KMS-11 (cell line): ENCODE data around the gene LSM12.

Experiments used
- H2AFZ ChIP-seq: fragments of 200-600 bp; sonication (generic); 2 replicates; pipeline ENCODE4 v1.6.1; 2016; ENCODE audit warnings: antibody characterized with exemption, mixed run types, low read depth
- H3K27ac ChIP-seq: fragments of 200-600 bp; sonication (generic); 2 replicates; pipeline ENCODE4 v1.6.1; 2016; ENCODE audit warnings: mild to moderate bottlenecking, mixed run types
- H3K27me3 ChIP-seq: fragments of 200-600 bp; sonication (generic); 2 replicates; pipeline ENCODE4 v1.6.1; 2017; ENCODE audit warnings: mild to moderate bottlenecking, low read depth, mixed run types, moderate library complexity; ENCODE audit not compliant: insufficient read depth
- H3K36me3 ChIP-seq: fragments of 200-600 bp; sonication (generic); 2 replicates; pipeline ENCODE4 v1.6.1; 2017; ENCODE audit warnings: mild to moderate bottlenecking, mixed run types; ENCODE audit not compliant: insufficient read depth
- H3K4me1 ChIP-seq: fragments of 200-600 bp; sonication (generic); 2 replicates; pipeline ENCODE4 v1.6.1; 2016; ENCODE audit warnings: mild to moderate bottlenecking, low read depth, mixed run types; ENCODE audit not compliant: poor library complexity, severe bottlenecking
- H3K4me2 ChIP-seq: fragments of 200-600 bp; sonication (generic); 2 replicates; pipeline ENCODE4 v1.7.0; 2016; ENCODE audit warnings: mild to moderate bottlenecking, mixed run types
- H3K4me3 ChIP-seq: fragments of 200-600 bp; sonication (generic); IDR thresholded peaks from 2 replicates; pipeline ENCODE4 v1.6.1; 2017; ENCODE audit warnings: low read depth, low read length, mixed read lengths; ENCODE audit not compliant: insufficient read depth
- H3K79me2 ChIP-seq: fragments of 200-600 bp; sonication (generic); 2 replicates; pipeline ENCODE4 v1.6.1; 2016; ENCODE audit warnings: low read depth, mixed run types; ENCODE audit not compliant: insufficient read depth
- H3K9ac ChIP-seq: fragments of 200-600 bp; sonication (generic); 2 replicates; pipeline ENCODE4 v1.6.1; 2016; ENCODE audit warnings: mild to moderate bottlenecking, mixed run types
- H4K20me1 ChIP-seq: fragments of 200-600 bp; sonication (generic); 2 replicates; pipeline ENCODE4 v1.6.1; 2016; ENCODE audit warnings: mild to moderate bottlenecking, mixed run types; ENCODE audit not compliant: insufficient read depth
- CTCF ChIP-seq: fragments of 200-600 bp; sonication (generic); conservative IDR thresholded peaks from 2 replicates; pipeline ENCODE4 v1.6.1; 2017; ENCODE audit warnings: low read depth, mild to moderate bottlenecking, antibody characterized with exemption, low read length, moderate library complexity, mixed read lengths

The LSM12 gene

GRCh38 chr17:43986225-43986981 lies 80.1 kb downstream of the LSM12 start:
- Histone ChIP-seq H2AFZ (no peak overlapping the region), H3K9ac (no peak overlapping the region), H3K27ac (no peak overlapping the region)

DNA sequence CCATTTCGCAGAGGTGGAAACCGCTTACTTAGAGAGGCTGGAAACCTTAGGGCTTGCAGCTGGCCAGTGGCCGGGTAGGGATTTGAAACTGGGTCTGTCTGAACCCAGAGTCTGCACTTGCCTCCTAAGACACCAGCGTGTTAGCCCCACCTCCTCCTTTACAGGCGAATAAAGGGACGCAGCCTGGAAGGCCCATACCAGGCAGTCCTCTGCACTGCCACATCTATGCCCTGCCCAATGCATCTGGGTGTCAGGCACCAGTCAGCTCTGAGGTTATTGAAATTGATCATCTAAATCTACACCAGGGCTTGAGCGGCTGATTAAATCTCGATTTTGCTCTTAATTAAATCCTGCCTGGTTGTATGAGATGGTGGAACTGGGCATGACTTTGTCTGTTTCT lies 82.0 kb downstream of the LSM12 start:
- H2AFZ ChIP-seq = no peak overlapping the region
- no peaks in the 10 kb centered on the region for H3K4me1 ChIP-seq
- no peak overlapping the region for H3K27ac ChIP-seq
- H3K79me2 ChIP-seq = no peaks in the 10 kb centered on the region
- H3K9ac ChIP-seq = no peak overlapping the region
- TF ChIP-seq CTCF = no peak
- H4K20me1 ChIP-seq = no peaks in the 10 kb centered on the region
- H3K36me3 ChIP-seq = no peaks in the 10 kb centered on the region
- no peak overlapping the region for H3K4me2 ChIP-seq
- H3K27me3 ChIP-seq = no peaks in the 10 kb centered on the region
- no peak overlapping the region for H3K4me3 ChIP-seq

More at GRCh38 chr17:43986225-43986981, 80.1 kb downstream of the LSM12 start:
- Histone ChIP-seq H4K20me1 (no peaks in the 10 kb centered on the region), H3K79me2 (no peaks in the 10 kb centered on the region), H3K4me1 (no peaks in the 10 kb centered on the region), H3K4me2 (no peak overlapping the region), H3K4me3 (no peak overlapping the region), H3K27me3 (no peaks in the 10 kb centered on the region), H3K36me3 (no peaks in the 10 kb centered on the region)
- no peak for TF ChIP-seq CTCF
